NCI-H2107 (cell line): ENCODE data around the gene PARP4.
"Not testable (repeated sequence)": the region's sequence is repeated elsewhere in the genome, so short reads cannot be mapped to it uniquely, and the experiment has no call there.

ENCODE experiments used
- DNase-seq: peaks from one replicate; lab custom pipeline; 2025; lab: John Stamatoyannopoulos, UW

PARP4 gene

DNA sequence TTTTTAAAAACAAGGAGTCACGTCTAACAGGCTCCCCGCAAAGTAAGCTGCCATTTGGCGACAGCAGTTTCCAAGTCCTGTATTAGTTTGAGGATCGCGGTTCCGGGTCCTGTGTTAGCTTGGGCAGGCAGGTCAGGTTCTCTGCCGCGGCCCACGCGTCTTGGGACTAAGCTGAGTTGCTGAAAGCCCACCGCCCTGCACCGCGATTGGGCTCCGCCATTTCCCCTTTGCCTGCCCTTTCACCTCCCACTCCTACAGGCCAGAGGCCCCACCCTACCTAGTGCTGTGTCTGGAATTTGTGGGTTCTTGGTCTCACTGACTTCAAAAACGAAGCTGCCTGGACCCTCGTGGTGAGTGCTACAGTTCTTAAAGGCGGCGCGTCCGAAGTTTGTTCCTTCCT lies 6.8 kb downstream of the PARP4 start:
- no peak for DNase-seq

DNA sequence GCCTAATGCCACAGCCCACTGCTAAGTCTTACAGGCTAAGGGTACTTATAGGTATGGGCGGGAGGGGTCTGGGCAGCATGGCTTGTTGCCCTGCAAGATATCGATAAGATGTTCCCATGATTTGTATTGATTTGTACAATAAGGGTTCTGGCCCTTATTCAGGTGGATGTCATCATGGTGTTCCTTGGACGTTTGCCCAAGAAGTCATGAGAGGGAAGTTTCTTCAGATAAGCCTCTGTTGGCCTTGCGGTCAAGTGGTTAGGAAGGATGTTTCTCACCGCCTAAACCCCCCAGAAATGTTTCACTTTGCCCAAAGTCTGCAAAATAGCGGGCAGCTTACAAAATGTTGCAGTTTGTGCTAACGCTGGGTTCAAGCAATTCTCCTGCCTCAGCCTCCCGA lies 7.3 kb downstream of the PARP4 start:
- DNase-seq, result no peak

DNA sequence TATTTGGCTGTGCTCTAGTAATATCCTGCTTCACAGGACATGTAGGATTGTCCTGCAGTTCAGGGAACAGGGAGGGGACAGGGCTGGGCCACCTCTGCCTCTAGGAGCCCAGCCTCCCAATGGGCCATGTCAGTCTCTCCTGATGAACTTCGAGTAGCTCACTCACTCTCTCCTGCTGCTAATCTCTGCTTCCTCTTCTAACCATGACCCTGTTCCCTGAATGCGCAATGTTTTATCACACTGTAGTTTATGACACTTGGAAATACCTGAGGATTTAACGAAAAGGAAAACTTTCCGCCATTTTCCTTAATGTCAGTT lies 9.2 kb downstream of the PARP4 start:
- no peak for DNase-seq

DNA sequence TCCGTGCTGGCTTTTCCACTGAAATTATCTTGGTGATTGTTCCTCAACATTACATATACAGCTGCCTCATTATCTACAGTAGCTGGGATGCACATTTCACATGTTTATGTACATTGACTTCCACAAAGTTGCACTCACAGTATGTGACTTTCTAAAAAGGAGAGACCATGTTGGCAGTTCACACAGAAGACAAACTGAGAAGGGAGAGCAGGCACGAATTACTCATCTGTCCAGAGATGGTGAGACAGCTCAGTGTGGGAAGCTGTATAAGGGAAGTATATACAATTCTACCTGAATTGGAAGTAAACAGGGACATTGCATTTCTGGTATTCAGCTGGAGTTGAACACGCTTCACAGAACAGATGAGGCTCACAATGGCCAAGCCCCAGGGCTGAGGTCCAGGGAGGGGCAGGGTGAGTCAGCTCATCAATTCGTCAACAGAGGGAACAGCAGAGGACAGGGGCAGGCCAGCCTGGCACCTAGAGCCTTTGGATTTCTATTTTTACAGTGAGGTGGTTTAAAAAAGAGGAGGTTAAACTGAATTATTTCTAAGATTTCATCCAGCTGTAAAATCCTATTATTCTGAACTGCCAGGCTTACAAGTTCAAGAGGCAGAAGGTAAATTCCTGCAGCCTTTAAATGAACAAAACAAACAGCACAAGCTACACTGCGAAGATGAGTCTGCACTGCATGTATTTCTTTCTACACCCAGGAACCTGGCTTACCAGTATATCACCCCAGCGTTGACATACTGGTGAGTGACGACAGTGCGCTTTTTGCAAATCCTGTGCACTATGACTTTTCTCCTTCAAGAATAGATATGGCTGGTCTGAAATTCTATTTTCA lies 9.8 kb downstream of the PARP4 start:
- DNase-seq, result no peak

DNA sequence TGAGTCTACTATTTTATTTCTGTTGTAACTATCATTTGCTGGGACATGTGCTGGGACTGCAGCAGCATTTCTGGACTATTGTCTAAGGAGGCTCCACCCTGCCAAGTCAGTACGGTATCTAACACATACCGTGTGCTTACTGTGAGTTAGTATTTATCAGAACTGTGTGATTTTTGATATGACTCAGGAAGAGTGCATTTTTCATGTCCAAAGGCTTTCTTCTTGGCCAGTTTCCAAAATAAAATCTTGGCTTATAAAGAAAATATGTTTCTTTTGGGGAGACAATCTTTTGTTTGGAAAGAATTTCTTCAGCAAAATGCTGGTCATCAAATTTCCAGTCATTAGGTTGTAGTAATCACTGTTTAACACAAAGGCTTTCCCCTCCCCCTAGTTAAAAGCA lies 11.6 kb downstream of the PARP4 start:
- no peak for DNase-seq

DNA sequence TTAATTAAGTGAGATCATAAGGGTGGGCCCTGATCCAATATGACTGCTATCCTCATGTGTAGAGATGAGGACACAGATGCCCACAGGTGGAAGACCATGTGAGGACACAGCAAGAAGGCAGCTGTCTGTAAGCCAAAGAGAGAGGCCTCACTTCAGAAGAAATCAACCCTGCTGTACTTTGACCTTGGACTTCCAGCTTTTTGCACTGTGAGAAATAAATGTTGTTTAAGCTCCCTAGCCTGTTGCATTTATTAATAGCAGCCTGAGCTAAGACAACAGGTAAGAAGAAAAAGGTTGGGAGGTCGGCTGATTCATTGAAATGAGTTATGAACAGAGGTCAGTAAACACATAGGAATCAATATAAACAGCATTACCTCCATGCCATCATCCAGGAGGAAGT lies 14.8 kb downstream of the PARP4 start:
- DNase-seq, result no peak

DNA sequence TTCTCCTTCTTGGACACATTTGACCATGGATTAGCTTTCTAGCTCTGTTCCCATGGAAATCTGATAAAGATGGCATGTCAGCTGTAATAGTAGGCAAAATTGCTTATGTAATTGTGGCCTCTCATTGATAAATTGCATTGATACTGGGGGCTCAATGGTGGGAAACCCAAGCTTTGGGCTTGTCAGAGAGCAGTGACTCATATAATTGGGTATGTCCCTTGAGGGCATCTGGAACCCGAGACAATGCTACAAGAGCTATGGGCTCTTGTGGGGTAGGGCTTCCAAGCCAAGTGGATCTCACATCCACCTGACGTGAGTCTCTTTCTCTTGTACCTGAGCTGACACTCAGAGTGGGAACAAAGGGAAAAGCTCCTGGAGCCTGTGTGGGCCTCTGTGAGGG lies 16.3 kb downstream of the PARP4 start:
- not testable (repeated sequence) for DNase-seq

DNA sequence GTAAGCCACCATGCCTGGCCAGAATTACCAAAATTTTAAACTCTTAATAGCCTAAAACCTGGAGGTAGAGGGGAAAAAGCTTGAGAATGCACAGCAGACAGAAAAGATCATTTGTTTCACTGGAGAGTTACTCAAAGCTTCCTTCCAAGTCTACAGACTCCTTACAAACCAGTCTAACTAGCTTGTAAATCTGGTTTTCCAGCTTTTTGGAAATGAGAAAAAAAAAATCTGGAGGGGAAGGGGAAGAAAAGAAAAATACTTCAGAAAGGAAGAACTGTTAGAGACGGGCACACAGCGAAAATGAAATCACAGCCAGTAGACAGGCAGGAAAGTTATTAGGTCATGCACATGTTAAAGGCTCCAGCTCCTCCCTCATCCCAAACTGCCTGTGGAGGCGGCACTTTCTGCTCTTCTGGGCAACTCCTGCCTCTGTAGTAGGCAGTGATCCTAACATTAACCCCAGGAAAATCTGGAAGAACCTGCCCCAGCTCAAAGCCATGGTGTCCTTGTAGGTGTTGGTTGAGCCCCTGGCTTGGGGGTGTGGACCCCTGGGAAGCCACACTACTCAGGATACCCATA lies 17.3 kb downstream of the PARP4 start:
- DNase-seq, result no peak

DNA sequence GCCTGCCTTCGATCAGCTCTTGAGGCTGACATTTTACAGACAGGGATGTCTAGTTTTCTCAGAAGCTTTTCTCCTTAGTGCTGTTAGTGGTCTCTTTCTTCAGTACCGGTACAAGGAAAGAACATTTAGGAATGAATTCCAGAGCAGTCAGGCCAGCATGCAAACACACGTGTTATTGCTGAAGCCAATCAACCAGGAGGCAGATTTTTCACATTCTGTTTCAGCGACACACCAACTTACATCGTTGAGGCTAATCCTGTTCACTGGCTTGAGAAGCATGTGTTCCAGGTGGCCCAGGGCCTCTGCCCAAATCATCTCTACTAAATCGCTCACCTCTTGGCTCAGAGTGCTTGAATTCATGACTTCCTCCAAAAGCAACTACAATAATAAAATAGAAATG lies 19.2 kb downstream of the PARP4 start:
- no peak for DNase-seq

DNA sequence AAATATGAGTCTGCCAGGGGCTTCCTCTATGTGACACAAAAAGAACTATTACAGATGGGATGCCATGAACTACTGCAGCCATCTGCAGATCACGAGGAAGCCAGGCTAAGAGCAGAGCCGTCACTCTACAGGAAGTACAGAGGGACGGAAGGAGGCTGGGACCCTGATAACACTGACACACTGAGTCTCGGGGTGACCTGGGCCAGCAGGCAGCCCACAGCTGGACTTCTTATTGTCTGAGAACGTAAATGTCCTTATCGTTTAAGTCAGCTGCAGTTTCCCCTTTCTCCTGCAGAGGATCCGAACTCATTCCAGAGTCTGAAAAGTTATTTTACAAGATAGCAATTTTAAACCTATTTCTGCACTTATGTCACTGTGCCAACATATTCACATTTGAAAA lies 20.7 kb downstream of the PARP4 start:
- DNase-seq, result no peak

DNA sequence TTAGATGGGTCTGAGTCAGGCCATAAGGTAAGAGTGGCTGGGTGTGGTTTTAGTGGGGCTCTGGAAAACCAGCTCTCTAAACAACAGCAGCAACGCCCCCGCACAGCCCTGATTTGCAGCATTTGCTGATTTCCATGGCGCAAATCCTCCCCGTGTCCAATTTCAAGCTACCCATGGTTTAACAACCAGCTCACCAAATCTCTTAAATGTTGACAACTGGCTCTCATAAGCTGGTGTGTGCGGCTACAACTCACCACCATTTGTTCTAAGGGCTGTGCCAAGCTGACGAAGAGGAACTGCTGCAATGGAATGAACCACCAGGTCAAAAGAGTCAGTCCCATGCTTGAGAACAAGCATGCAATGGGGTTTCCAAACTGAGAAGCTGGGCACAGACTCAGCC lies 22.9 kb downstream of the PARP4 start:
- DNase-seq, result no peak

DNA sequence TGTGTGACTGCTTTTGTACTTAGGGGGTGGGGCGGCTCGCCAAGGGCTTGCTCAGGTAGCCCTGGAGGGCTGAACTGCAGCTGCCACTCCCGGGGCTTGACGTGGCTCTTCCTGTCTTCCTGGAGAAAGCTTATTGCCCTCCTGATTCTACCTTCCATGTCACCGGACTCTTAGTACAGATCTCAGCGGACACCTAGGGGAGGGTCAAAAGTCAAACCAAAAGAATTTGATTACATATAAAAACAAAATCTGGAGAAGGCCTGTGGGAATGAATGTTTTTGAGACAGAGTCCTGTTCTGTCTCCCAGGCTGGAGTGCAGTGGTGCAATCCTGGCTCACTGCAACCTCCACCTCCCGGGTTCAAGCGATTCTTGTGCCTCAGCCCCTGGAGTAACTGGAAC lies 24.5 kb downstream of the PARP4 start:
- DNase-seq, result not testable (repeated sequence)

DNA sequence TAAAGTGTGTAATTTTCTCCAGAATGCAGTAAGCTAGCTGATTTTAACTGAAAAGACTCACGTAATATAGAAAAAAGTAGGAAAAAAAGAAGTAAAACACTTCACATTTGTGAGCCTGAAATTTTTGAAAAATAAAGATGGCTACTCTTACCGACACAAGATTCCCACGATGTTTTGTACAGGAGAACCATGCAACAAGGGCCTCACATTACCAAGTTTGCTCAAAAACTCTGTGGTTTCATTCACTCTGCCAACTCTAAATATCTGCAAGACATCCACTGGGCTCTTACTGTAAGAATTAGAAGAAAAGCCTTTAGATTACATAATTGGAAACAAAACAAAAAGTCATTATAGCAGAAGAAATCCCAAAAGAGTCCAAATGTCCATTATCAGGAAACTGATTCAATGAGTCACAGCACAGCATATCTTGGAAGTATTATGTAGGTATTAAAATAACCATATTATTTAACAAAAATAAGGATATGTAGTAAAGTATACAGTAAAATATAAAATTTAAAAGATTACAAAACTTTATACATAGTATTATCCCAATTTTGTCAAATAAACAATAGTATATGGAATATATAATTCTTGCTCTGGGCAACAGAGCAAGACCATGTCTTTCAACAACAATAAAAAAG lies 26.4 kb downstream of the PARP4 start:
- DNase-seq, result not testable (repeated sequence)

DNA sequence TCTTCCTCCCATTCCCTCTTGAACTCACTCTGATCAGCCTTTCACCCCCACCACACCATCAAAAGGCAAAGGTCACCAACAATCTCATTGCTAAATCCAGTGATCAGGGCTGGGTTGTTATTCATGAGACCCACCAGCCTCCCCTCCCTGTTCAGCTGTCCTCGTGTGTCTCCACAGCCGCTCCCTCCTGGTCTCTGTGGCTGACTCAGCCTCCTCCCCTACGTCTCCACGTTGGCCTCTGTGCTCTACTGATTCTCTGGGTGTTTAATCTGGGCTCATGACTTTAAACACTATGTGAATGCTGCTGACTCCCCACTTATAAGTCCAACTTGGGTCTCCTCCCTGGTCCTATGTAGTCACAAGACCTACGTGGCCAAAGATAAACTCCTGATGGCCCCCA lies 38.9 kb downstream of the PARP4 start:
- DNase-seq, result no peak

DNA sequence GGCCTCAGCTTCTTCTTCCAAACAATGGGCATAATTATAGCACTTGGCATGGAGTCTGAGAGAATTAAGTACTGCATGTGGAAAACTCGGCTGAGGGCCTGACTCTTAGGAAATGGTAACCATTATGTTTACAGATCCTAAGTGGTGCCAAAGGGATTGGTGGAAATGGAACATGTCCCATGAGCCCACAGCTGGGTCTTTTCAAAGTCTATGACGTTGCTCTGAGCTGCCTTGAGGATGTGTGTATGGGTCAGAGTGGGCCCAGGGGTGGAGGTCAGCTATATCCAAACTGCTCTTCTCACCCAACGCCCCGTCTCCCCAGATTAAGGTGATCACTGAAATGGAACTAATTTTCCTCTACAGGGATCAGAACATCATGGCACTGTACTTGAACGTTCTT lies 40.4 kb downstream of the PARP4 start:
- not testable (repeated sequence) for DNase-seq

DNA sequence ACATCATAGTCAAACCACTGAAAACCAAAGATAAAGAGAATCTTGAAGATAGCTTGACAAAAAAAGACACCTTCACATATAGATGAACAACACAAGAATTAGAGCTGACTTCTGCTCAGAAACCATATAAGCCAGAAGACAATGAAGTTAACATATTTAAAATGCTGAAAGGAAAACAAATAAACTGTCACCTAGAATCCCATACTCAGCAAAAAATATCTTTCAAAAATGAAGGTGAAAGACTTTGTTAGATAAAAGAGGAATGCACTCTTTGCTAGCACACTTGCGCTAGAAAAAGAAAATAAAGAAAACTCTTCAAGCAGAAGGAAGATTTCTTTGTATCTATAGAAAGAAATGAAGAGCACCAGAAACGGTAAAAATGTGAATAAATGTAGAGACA lies 49.5 kb downstream of the PARP4 start:
- DNase-seq, result no peak

DNA sequence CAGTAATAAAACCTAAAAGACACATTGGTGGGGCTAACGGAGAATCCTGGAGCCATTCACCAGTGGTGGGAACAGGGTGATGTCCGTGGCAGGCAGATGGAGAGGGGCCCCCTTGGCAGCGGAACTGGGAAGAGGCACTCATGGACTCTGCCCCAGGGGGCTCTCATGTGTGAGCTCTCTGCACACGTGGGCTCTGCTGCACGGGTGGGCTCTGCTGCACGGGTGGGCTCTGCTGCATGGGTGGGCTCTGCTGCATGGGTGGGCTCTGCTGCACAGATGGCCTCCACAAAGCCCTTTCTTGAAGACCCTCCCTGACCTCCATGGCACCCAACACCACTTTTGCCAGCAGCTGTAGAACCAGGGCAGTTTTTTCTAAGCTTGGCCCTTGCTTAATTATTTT lies 52.3 kb downstream of the PARP4 start:
- DNase-seq, result no peak

DNA sequence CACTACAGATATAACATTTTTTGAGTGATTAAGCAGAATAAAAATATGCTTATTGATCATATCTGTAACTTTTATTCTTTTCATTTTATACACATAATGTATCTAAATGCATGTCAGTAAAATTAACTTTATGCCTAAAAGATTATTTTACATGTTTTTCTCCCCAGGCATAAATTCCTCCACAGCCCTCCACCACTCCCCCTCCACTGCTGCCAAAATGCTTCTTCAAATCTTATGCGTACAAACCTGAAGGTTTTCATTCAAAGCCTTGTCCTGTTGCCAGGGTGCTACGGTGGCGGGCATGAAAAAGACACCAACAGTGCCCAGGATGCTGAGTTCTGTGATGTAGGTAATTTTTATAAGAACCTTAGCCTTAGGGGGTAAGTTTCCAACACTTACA lies 52.9 kb downstream of the PARP4 start:
- DNase-seq, result no peak

DNA sequence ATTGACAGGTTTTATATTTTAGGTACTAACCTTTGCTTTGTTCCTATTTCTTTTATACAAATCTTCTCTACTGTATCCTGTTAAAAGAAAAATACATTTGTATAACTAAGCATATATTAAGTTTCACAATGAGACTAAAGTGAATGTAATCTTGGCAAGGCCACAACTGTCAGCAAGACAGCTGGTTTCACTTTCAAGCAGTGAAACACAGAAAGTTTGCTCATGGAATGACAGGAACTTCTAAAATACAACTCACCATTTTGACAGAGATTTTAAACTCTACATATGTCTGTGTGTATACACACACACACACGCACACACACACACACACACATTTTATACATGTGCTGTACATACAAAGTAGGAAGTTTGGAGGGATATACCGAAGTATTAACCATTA lies 53.3 kb downstream of the PARP4 start:
- DNase-seq, result no peak

DNA sequence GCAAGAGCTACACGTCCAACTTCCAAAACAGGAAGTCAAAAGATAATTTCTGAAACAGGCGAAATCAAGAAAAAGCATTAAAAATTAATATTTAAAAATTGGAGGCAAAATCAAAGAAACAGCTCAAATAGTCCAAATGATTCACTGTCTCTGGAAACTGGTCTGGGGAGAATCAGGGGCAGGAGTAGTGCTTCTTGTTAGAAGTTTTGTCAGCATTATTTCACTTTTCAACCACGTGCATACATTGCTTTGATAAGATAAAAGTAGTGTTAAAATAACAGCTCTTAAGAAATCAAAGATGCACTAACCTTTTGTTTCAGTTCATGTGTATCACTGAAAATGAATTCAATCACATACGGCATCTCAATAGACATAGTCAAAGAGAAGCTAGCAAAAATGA lies 53.8 kb downstream of the PARP4 start:
- no peak for DNase-seq

DNA sequence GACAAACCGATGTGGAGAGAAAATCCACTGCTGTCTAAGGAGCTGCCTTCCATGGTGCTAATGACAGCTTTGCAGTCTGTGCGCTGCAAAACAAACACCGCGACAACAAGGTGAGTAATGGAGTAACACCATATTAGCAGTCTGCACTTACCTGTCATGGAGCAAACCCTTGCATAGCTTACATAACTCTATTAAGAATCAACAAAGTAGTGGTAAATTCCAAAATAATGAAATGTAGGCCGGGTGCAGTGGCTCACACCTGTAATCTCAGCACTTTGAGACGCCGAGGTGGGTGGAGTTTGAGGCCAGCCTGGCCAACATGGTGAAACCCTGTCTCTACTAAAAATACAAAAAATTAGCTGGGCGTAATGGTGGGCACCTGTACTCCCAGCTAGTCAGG lies 56.2 kb downstream of the PARP4 start:
- no peak for DNase-seq

DNA sequence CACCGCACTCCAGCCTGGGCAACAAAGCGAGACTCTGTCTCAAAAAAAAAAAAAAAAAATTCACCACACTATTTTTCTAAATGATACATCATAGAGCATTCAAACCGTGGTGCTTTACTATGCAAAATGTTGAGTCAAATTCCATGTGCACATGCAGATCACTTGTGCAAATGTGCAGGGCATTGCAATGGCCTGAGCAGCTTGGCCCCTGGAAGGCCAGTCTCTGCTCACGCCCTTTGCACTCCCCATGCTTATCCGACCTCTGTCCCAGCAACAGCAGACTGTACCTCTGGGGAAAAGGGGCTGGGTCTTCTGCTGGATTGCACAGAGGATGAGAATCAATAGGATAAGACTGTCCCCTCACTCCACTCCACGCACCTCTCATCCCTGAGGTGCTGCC lies 58.5 kb downstream of the PARP4 start:
- DNase-seq, result no peak

DNA sequence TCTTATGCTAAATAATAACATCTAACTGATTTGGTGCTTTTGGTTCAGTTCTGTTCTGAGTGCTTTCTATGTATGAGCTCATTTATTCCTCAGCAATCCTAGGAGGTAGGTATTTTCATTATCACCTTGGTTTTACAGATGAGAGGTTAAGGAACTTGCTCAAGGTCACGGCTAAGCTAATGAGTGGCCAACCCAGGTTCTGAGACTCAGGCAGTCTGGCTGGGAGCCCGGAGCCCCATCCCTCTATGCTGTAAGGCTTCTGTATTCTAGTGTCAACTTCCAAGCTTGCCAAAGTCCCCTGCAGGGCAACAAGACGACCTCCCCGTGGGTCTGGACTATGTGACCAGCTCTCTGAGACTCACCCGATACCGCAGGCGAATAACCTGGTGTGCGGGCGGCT lies 60.5 kb downstream of the PARP4 start:
- no peak for DNase-seq

DNA sequence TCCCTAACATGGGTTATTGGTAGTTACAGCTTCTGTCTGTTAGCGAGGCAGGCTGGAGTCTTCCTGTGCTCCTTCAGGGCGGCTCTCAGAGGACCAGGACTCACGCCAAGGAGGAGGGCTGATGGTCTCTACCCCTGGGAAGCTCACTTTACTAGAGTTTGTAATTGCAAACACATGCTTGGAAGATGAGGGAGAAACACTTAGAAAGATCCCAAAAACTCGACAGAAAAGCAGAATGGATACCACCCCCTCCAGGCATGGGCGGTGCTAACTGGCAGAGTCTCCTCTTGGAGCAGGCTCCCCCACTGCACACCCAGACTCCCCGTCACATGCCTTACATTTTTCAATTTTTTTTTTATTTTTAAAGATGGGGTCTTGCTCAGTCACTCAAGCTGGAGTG lies 62.0 kb downstream of the PARP4 start:
- no peak for DNase-seq
